Measurements from ENCODE around the gene ISM2.

Gene ISM2

GRCh38 chr14:77469067-77469505 lies 29.5 kb downstream of the ISM2 start:
- DNase-seq (ENCODE audit: low read depth): no peak

GRCh38 chr14:77467801-77468200 lies 30.8 kb downstream of the ISM2 start:
- no peak for DNase-seq (ENCODE audit: low read depth)

- DNase-seq (ENCODE audit: low read depth): peak; percentile 84
Measured at GRCh38 chr14:77459072-77459723, 39.4 kb downstream of the ISM2 start.

- DNase-seq (ENCODE audit: low read depth): peak; percentile 68
Measured at GRCh38 chr14:77458249-77458950, 40.2 kb downstream of the ISM2 start.

- DNase-seq (ENCODE audit: low read depth): peak; percentile 100
Measured at GRCh38 chr14:77457522-77458248, 40.9 kb downstream of the ISM2 start, which contains the start of the genes AHSA1 and VIPAS39. TSS of gene AHSA1 (plus strand) at chr14:77458093. CDS start at chr14:77458190, 97 bp downstream. TSS of gene VIPAS39 (minus strand) at chr14:77457601. CDS start at chr14:77454102, 3,499 bp downstream.

GRCh38 chr14:77457115-77457521 lies 41.5 kb downstream of the ISM2 start:
- DNase-seq (ENCODE audit: low read depth): peak; percentile 65

- DNase-seq (ENCODE audit: low read depth): no peak
Measured at GRCh38 chr14:77455966-77456640, 42.5 kb downstream of the ISM2 start.

GRCh38 chr14:77442196-77442595 lies 56.4 kb downstream of the ISM2 start:
- no peak for DNase-seq (ENCODE audit: low read depth)

GRCh38 chr14:77439861-77440260 lies 58.8 kb downstream of the ISM2 start:
- DNase-seq (ENCODE audit: low read depth): no peak

GRCh38 chr14:77438596-77438995 lies 60.0 kb downstream of the ISM2 start:
- DNase-seq (ENCODE audit: low read depth): no peak

GRCh38 chr14:77436042-77436441 lies 62.6 kb downstream of the ISM2 start:
- DNase-seq (ENCODE audit: low read depth): peak; percentile 54

GRCh38 chr14:77426396-77426795 lies 72.2 kb downstream of the ISM2 start:
- DNase-seq (ENCODE audit: low read depth): no peak

GRCh38 chr14:77424862-77425261 lies 73.8 kb downstream of the ISM2 start:
- DNase-seq (ENCODE audit: low read depth): no peak
